Right atrium auricular region (tissue), 2 donors: ENCODE data around the gene SOWAHC. TPM values are rescaled to one million over a fixed set of nuclear protein-coding genes. Genes with fewer than 3 reads are reported as not detected.
"Not testable (repeated sequence)": the region's sequence is repeated elsewhere in the genome, so short reads cannot be mapped to it uniquely, and the experiment has no call there.

Source experiments
- DNase-seq: peaks from one replicate; pipeline ENCODE4 v3.0.0-alpha.2; 2019; ENCODE audit warnings: low spot score
- H3K27ac ChIP-seq, 2 donors: fragments of 200-600 bp; sonication (generic); 1 replicate in 1 of 2; 2 replicates in 1 of 2; pipeline ENCODE4 v1.5.1; 2016 to 2019
- H3K27me3 ChIP-seq, 2 donors: fragments of 200-600 bp; sonication (generic); one replicate each; pipeline versions ENCODE4 v1.5.1 to v1.6.0; 2017 to 2019
- H3K36me3 ChIP-seq: fragments of 200-600 bp; sonication (generic); one replicate; pipeline ENCODE4 v1.5.1; 2016
- H3K4me1 ChIP-seq, 2 donors: fragments of 200-600 bp; sonication (generic); one replicate each; pipeline versions ENCODE4 v1.5.1 to v1.6.0; 2017 to 2019
- H3K4me3 ChIP-seq, 2 donors: fragments of 200-600 bp; sonication (generic); 1 replicate in 1 of 2; 2 replicates in 1 of 2; pipeline ENCODE4 v1.5.1; 2017 to 2019; ENCODE audit warnings: mild to moderate bottlenecking in 1 of 2, moderate library complexity in 1 of 2
- H3K9me3 ChIP-seq, 2 donors: fragments of 200-600 bp; sonication (generic); one replicate each; pipeline ENCODE4 v1.5.1; 2019
- CTCF ChIP-seq, 2 donors: fragments of 200-600 bp; sonication (generic); IDR thresholded peaks; one replicate each; pipeline ENCODE4 v1.5.1; 2019; ENCODE audit warnings: antibody characterized with exemption in 2 of 2
- total RNA-seq, 2 donors: library from RNA; depleted of rRNA; stranded (reverse); fragments of >200 nt; gene quantifications; one replicate each; pipeline ENCODE4 v1.1.0, GENCODE V29; 2016

SOWAHC gene
- total RNA-seq = 1 to 10 TPM; 3.0 to 5.3 TPM

GRCh38 chr2:109613922-109614714 is at the start of gene SOWAHC, which contains the start of gene SEPTIN10:
SOWAHC (plus strand) TSS chr2:109614364; CDS start chr2:109614490, 126 bp downstream.
SEPTIN10 (minus strand) TSS chr2:109613966; CDS start chr2:109613827, 139 bp downstream.
- Histone ChIP-seq H3K4me1 (peaks cover 0 to 42% of the 10 kb centered on the region in 2 donors), H3K27me3 (no peaks in the 10 kb centered on the region), H3K9me3 (no peaks in the 10 kb centered on the region), H3K27ac (peak within 1 kb of the TSS; percentile 95 to 99), H3K4me3 (peak within 1 kb of the TSS; percentile 74 to 80), H3K36me3 (no peaks in the 10 kb centered on the region)
- TF ChIP-seq CTCF (IDR thresholded peaks at IDR 0.05) = no peak
- DNase-seq = peak; percentile 96

GRCh38 chr2:109575373-109575772 is 38.8 kb upstream of the SOWAHC start:
- no peaks in the 10 kb centered on the region for H3K4me1 ChIP-seq
- TF ChIP-seq CTCF (IDR thresholded peaks at IDR 0.05) = no peak
- no peaks in the 10 kb centered on the region for H3K9me3 ChIP-seq
- DNase-seq = no peak
- H3K4me3 ChIP-seq = no peak overlapping the region
- no peak overlapping the region for H3K27ac ChIP-seq
- H3K27me3 ChIP-seq = no peaks in the 10 kb centered on the region
- H3K36me3 ChIP-seq = peaks cover 7% of the 10 kb centered on the region

GRCh38 chr2:109577630-109578029 is 36.5 kb upstream of the SOWAHC start:
- H3K27ac ChIP-seq, H3K4me3 ChIP-seq, H3K4me1 ChIP-seq, H3K27me3 ChIP-seq, H3K36me3 ChIP-seq, DNase-seq, H3K9me3 ChIP-seq: not testable (repeated sequence)

GRCh38 chr2:109582928-109583895 is 31.0 kb upstream of the SOWAHC start:
- Histone ChIP-seq H3K4me3 (no peak overlapping the region), H3K9me3 (no peaks in the 10 kb centered on the region), H3K36me3 (no peaks in the 10 kb centered on the region), H3K27me3 (no peaks in the 10 kb centered on the region), H3K4me1 (no peaks in the 10 kb centered on the region), H3K27ac (no peak overlapping the region)
- DNase-seq = no peak
- TF ChIP-seq CTCF (IDR thresholded peaks at IDR 0.05) = no peak

GRCh38 chr2:109586687-109587086 is 27.5 kb upstream of the SOWAHC start:
- no peaks in the 10 kb centered on the region for H3K4me1 ChIP-seq
- DNase-seq = no peak
- H3K36me3 ChIP-seq = no peaks in the 10 kb centered on the region
- H3K9me3 ChIP-seq = no peaks in the 10 kb centered on the region
- H3K4me3 ChIP-seq = no peak overlapping the region
- TF ChIP-seq CTCF (IDR thresholded peaks at IDR 0.05) = no peak
- no peaks in the 10 kb centered on the region for H3K27me3 ChIP-seq
- no peak overlapping the region for H3K27ac ChIP-seq

GRCh38 chr2:109591206-109591605 is 23.0 kb upstream of the SOWAHC start:
- Histone ChIP-seq H3K27ac (no peak overlapping the region), H3K4me3 (no peak overlapping the region), H3K9me3 (no peaks in the 10 kb centered on the region), H3K4me1 (peaks cover 0 to 7% of the 10 kb centered on the region in 2 donors), H3K36me3 (no peaks in the 10 kb centered on the region), H3K27me3 (no peaks in the 10 kb centered on the region)
- TF ChIP-seq CTCF (IDR thresholded peaks at IDR 0.05) = no peak
- no peak for DNase-seq
